Measurements from ENCODE around the gene TFB1M. TPM values are rescaled to one million over a fixed set of nuclear protein-coding genes. Genes with fewer than 3 reads are reported as not detected.

The TFB1M gene
- total RNA-seq, 4 donors from 2014 or later: 10.1 to 21.9 (median 14.8) TPM

- intact Hi-C loops (cut with DNase I; ENCODE audit: low total_unique reads): no loop called here
- TF ChIP-seq CTCF (IDR thresholded peaks at IDR 0.05) (no peak), POLR2A (IDR thresholded peaks at IDR 0.05) (no peak)
- WGBS, 2 donors: 88 to 94% methylated on average over 7 of the region's 7 CpGs
- DNase-seq (ENCODE audit: low spot score in 2 of 2): peak in 1 of 2 donors; percentile 77
- H3K4me3 ChIP-seq (ENCODE audit: low read depth, poor library complexity, severe bottlenecking): no peak overlapping the region
Measured at GRCh38 chr6:155224618-155225017, 89.7 kb downstream of the TFB1M start.

GRCh38 chr6:155223646-155224451 lies 90.4 kb downstream of the TFB1M start:
- no peak overlapping the region for H3K4me3 ChIP-seq (ENCODE audit: low read depth, poor library complexity, severe bottlenecking)
- intact Hi-C loops (cut with DNase I; ENCODE audit: low total_unique reads): no loop called here
- no peak for TF ChIP-seq CTCF (IDR thresholded peaks at IDR 0.05)
- no peak for TF ChIP-seq POLR2A (IDR thresholded peaks at IDR 0.05)
- WGBS, 2 donors: 63 to 64% methylated on average over 12 of the region's 12 CpGs
- DNase-seq (ENCODE audit: low spot score in 2 of 2): peak in 1 of 2 donors; percentile 26

GRCh38 chr6:155222506-155222905 lies 91.8 kb downstream of the TFB1M start:
- intact Hi-C loops (cut with DNase I; ENCODE audit: low total_unique reads): no loop called here
- no peak for DNase-seq (ENCODE audit: low spot score in 2 of 2)
- 94 to 95% methylated on average over 4 of the region's 4 CpGs for WGBS, 2 donors
- TF ChIP-seq POLR2A (IDR thresholded peaks at IDR 0.05) (no peak), CTCF (IDR thresholded peaks at IDR 0.05) (no peak)
- H3K4me3 ChIP-seq (ENCODE audit: low read depth, poor library complexity, severe bottlenecking): no peak overlapping the region

- intact Hi-C loops (cut with DNase I; ENCODE audit: low total_unique reads): no loop called here
- 79 to 84% methylated on average over 4 of the region's 4 CpGs for whole genome bisulfite sequencing, 2 donors
- DNase-seq (ENCODE audit: low spot score in 2 of 2): no peak
- TF ChIP-seq POLR2A (IDR thresholded peaks at IDR 0.05) (no peak), CTCF (IDR thresholded peaks at IDR 0.05) (no peak)
- H3K4me3 ChIP-seq (ENCODE audit: low read depth, poor library complexity, severe bottlenecking): no peak overlapping the region
Measured at GRCh38 chr6:155221086-155221485, 93.2 kb downstream of the TFB1M start.

- no peak overlapping the region for H3K4me3 ChIP-seq (ENCODE audit: low read depth, poor library complexity, severe bottlenecking)
- TF ChIP-seq CTCF (IDR thresholded peaks at IDR 0.05): no peak
- TF ChIP-seq POLR2A (IDR thresholded peaks at IDR 0.05): no peak
- intact Hi-C loops (cut with DNase I; ENCODE audit: low total_unique reads): no loop called here
- 49 to 51% methylated on average over 5 of the region's 5 CpGs for WGBS, 2 donors
- DNase-seq (ENCODE audit: low spot score in 2 of 2): no peak
Measured at GRCh38 chr6:155219858-155220301, 94.4 kb downstream of the TFB1M start.
